ENCODE data around the gene SMARCA1.

DNA sequence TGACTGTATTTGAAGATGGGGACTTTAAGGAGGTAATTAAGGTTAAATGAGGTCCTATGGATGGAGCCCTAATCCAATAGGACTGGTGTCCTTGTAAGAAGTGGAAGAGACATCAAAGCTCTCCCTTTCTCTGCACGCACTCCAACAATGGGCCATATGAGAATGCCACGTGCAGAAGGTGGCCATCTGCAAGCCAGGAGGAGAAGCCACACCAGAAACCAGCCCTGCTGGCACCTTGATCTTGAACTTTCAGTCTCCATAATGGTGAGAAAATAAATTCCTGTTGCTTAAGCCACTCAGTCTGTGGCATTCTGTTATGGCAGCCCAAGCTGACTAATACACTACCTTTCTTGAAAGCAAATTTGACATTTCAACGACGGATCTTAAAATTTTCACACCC is 73.2 kb downstream of the SMARCA1 start:
- no peak for TF ChIP-seq POLR2AphosphoS5 (IDR thresholded peaks at IDR 0.05; ENCODE audit: low read depth)
- TF ChIP-seq CTCF (conservative IDR thresholded peaks at IDR 0.05; ENCODE audit: low read depth in 2 of 2), result no peak
- no peak for TF ChIP-seq CREB1 (CRISPR knock-in tag; IDR thresholded peaks at IDR 0.05; ENCODE audit: low read depth)
- TF ChIP-seq EZH2 (IDR thresholded peaks at IDR 0.05; ENCODE audit: low read depth, unreplicated experiment), result no peak
- TF ChIP-seq JUNB (IDR thresholded peaks at IDR 0.05; ENCODE audit: unreplicated experiment), result no peak
